ENCODE data around the gene TGFBR2.
"Not testable (repeated sequence)": the region's sequence is repeated elsewhere in the genome, so short reads cannot be mapped to it uniquely, and the experiment has no call there.

GRCh38 chr3:30669360-30669934, 63.0 kb downstream of the TGFBR2 start:
- not testable (repeated sequence) for TF ChIP-seq CTCF (IDR thresholded peaks at IDR 0.05 in 2 of 3, conservative IDR thresholded peaks at IDR 0.05 in 1 of 3; ENCODE audit: control insufficient read depth in 2 of 3, extremely low read depth in 1 of 3, insufficient read depth in 1 of 3, low read depth in 3 of 3, low read length in 3 of 3); POLR2A (IDR thresholded peaks at IDR 0.05; ENCODE audit: low read depth, low read length); REST (IDR thresholded peaks at IDR 0.05; ENCODE audit: low read depth, low read length); KAT2A (conservative IDR thresholded peaks at IDR 0.05; ENCODE audit: control insufficient read depth, low read depth, low read length); EZH2 (IDR thresholded peaks at IDR 0.05; ENCODE audit: borderline replicate concordance, control insufficient read depth, low read depth, low read length); CEBPZ (IDR thresholded peaks at IDR 0.05; ENCODE audit: low read depth, low read length); POLR2AphosphoS5 (IDR thresholded peaks at IDR 0.05; ENCODE audit: low read length); ETV6 (conservative IDR thresholded peaks at IDR 0.05 in 1 of 2, IDR thresholded peaks at IDR 0.05 in 1 of 2; ENCODE audit: borderline replicate concordance in 1 of 2, low read depth in 1 of 2); YY1 (IDR thresholded peaks at IDR 0.05; ENCODE audit: low read depth, low read length); RAD21 (IDR thresholded peaks at IDR 0.05; ENCODE audit: insufficient read depth, low read depth, low read length); RAD51 (IDR thresholded peaks at IDR 0.05)
